Osteocyte (in vitro differentiated cells): ENCODE measurements around the gene AKAP13. TPM values are rescaled to one million over a fixed set of nuclear protein-coding genes. Genes with fewer than 3 reads are reported as not detected.

Experiments
- DNase-seq: peaks from one replicate; pipeline ENCODE4 v3.0.0; 2021; ENCODE audit warnings: mixed read lengths; ENCODE audit not compliant: unreplicated experiment; ENCODE audit errors: extremely low spot score
- H3K27ac Mint-ChIP-seq: one replicate; pipeline ENCODE4 v1.8.0; 2021; ENCODE audit warnings: mild to moderate bottlenecking, mixed read lengths; ENCODE audit not compliant: unreplicated experiment
- H3K27me3 Mint-ChIP-seq: one replicate; pipeline ENCODE4 v1.8.0; 2021; ENCODE audit warnings: mixed read lengths; ENCODE audit not compliant: unreplicated experiment
- H3K36me3 Mint-ChIP-seq: one replicate; pipeline ENCODE4 v1.8.0; 2021; ENCODE audit warnings: mixed read lengths; ENCODE audit not compliant: unreplicated experiment
- H3K4me1 Mint-ChIP-seq: one replicate; pipeline ENCODE4 v1.8.0; 2021; ENCODE audit warnings: mixed read lengths; ENCODE audit not compliant: unreplicated experiment
- H3K4me3 Mint-ChIP-seq: one replicate; pipeline ENCODE4 v1.8.0; 2021; ENCODE audit warnings: mild to moderate bottlenecking, moderate library complexity, mixed read lengths; ENCODE audit not compliant: unreplicated experiment
- H3K9me3 Mint-ChIP-seq: one replicate; pipeline ENCODE4 v1.8.0; 2021; ENCODE audit warnings: mixed read lengths; ENCODE audit not compliant: unreplicated experiment
- total RNA-seq: library from RNA; stranded (reverse); gene quantifications from 2 replicates; pipeline ENCODE4 v1.2.1, GENCODE V29; 2021
- TF ChIP-seq, protein P1 (sequence below): fragments of 200-600 bp; sonication (generic); IDR thresholded peaks from 2 replicates; pipeline ENCODE4 v1.5.0; 2021; ENCODE audit warnings: antibody characterized with exemption, mild to moderate bottlenecking, moderate library complexity

AKAP13 gene
- total RNA-seq, 1 donor from 2014 or later = 146 TPM

DNA sequence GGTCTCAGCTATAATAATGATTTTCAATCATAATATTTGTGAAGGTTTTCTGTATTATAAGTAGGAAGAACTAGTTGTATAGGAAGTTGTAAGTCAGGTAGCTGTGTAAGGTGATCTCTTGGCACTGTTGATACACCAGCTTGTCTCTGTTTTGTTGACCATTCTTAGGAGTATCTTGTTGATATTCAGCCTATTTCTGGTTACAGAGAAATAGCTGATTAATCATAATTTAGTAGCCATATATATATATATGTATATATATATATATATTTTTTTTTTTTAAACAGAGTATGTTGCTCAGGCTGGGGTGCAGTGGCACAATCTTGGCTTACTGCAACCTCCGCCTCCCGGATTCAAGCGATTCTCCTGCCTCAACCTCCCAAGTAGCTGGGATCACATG is 20.2 kb downstream of the AKAP13 start:
- H3K9me3 Mint-ChIP-seq = no peaks in the 10 kb centered on the region
- no peaks in the 10 kb centered on the region for H3K27me3 Mint-ChIP-seq
- peaks cover 73% of the 10 kb centered on the region for H3K4me1 Mint-ChIP-seq
- H3K36me3 Mint-ChIP-seq = no peaks in the 10 kb centered on the region
- DNase-seq = no peak
- H3K27ac Mint-ChIP-seq = no peak overlapping the region
- no peak overlapping the region for H3K4me3 Mint-ChIP-seq
- TF ChIP-seq, protein P1, sequence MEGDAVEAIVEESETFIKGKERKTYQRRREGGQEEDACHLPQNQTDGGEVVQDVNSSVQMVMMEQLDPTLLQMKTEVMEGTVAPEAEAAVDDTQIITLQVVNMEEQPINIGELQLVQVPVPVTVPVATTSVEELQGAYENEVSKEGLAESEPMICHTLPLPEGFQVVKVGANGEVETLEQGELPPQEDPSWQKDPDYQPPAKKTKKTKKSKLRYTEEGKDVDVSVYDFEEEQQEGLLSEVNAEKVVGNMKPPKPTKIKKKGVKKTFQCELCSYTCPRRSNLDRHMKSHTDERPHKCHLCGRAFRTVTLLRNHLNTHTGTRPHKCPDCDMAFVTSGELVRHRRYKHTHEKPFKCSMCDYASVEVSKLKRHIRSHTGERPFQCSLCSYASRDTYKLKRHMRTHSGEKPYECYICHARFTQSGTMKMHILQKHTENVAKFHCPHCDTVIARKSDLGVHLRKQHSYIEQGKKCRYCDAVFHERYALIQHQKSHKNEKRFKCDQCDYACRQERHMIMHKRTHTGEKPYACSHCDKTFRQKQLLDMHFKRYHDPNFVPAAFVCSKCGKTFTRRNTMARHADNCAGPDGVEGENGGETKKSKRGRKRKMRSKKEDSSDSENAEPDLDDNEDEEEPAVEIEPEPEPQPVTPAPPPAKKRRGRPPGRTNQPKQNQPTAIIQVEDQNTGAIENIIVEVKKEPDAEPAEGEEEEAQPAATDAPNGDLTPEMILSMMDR = no peak

DNA sequence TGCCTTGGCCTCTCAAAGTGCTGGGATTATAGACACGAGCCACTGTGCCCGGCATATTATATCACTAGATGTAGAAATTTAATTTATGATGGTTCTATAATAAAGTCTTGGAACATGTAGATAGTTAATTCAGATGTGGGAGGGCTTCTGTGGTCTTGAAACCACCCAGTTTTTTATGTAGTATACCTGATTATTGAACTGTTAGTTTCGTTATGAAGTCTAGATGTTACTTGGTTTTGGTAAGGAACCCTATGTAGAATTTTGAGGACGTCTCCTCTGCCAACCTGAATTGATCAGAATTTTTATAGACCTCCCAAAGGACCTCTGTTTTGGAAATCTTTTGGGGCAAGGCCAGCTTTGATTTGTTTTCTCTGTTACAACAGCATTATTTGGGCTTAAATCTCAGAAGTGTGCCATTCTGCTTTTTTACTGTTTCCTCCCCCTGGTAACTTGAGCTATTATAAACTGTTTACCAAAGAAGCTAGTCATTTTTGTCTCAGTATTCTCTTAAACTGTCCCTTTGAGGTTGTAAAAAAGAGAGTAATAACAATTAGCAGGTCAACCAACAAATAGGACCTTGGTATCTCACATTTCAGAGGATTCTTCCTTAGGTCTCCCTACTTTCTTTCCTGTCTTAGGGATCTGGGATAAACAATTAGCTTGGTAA is 20.8 kb downstream of the AKAP13 start:
- TF ChIP-seq, protein P1 = no peak
- H3K4me1 Mint-ChIP-seq = peaks cover 73% of the 10 kb centered on the region
- no peaks in the 10 kb centered on the region for H3K9me3 Mint-ChIP-seq
- H3K4me3 Mint-ChIP-seq = no peak overlapping the region
- H3K36me3 Mint-ChIP-seq = no peaks in the 10 kb centered on the region
- no peak for DNase-seq
- no peaks in the 10 kb centered on the region for H3K27me3 Mint-ChIP-seq
- peak overlapping the region; percentile 75 for H3K27ac Mint-ChIP-seq

DNA sequence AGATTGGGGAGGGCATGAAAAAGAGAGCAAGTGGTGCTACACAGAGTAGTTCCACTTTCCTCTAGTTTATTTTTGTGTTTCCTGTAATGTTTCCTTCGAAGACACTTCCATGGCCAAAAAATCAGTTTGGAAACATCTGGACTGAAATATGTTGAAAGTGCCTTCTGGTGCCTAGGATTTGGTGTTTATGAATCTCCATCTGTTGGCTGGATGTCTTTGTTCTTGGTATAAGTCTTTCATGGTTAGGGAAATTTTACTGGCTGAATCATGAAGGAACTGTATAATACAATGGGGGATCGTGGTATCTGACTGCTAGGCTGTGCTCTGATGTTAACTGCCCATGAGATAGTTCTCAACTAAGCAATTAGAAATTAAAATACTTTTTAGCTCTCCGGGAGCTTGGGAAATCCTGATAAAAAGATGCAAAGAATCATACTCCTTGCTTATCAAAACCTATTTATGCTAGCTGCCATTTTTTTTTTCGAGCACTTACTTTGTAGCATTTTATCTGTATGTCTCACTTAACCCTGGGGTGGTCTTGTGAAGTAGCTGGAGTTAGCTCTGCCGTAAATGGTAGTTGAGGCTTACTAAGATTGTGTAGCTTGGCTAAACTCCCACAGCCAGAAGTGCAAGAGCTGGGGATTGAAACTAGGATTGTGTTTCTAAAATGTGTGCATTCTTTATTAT is 21.9 kb downstream of the AKAP13 start:
- Mint-ChIP-seq H3K9me3 (no peaks in the 10 kb centered on the region), H3K27me3 (no peaks in the 10 kb centered on the region), H3K4me3 (peak overlapping the region; percentile 1), H3K36me3 (no peaks in the 10 kb centered on the region), H3K4me1 (peaks cover 74% of the 10 kb centered on the region), H3K27ac (peak overlapping the region; percentile 75)
- no peak for DNase-seq
- TF ChIP-seq, protein P1 = no peak

DNA sequence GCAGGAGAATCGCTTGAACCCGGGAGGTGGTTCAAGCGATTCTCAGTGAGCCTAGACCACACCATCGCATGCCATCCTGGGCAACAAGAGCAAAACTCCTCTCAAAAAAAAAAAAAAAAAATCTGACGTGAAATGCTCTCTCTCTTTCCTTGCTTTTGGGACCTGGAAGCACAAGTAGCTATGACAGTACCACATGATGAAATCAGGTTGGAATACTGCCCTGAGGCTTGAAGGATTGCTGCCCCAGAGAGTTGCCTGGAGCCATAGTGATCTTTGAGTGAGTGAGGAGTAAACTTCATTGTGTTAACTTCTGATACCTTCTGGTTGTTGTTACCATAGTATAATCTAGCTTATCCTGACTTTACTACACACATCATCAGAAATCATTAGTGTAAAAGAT is 23.3 kb downstream of the AKAP13 start:
- TF ChIP-seq, protein P1 = no peak
- Mint-ChIP-seq H3K4me3 (no peak overlapping the region), H3K27me3 (no peaks in the 10 kb centered on the region), H3K27ac (peak overlapping the region; percentile 84), H3K36me3 (no peaks in the 10 kb centered on the region), H3K4me1 (peaks cover 78% of the 10 kb centered on the region), H3K9me3 (peaks cover 4% of the 10 kb centered on the region)
- DNase-seq = no peak

DNA sequence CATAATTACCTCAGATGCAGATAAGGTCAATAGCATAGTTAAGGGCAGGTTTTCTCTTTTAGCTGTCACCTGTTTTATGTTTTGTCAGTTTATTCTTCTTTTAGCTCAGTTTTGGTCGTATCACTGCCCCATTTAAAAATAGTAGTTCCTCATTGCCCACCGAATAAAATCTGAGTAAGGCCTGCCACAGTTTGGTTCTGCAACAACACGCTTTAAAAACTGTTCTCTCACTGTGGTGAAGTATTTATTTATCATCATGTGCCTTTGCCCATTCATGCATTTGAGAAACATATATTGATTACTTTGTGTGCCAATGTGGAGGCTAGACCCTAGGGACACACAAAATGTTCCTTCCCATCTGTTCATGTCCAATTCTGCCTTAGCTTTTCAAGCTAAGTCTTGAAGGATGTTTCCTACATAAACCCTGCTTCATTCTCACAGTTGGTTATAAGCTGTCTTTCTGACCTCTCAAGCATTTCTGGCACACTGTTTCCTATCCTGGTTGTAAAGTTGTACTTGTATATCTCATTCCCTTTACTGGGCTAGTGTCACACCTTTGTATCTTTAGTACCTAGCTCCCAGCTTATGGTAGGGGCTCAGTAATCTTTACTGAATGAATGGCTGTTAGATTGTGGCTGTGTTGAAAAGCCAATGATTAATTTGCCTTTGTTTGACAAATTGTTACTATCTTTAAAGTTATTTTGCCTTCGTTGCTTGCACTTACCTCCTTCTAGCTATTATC is 23.9 kb downstream of the AKAP13 start:
- H3K27me3 Mint-ChIP-seq = no peaks in the 10 kb centered on the region
- peak overlapping the region; percentile 84 for H3K27ac Mint-ChIP-seq
- H3K4me1 Mint-ChIP-seq = peaks cover 80% of the 10 kb centered on the region
- TF ChIP-seq, protein P1 = no peak
- peak overlapping the region; percentile 22 for H3K4me3 Mint-ChIP-seq
- no peaks in the 10 kb centered on the region for H3K36me3 Mint-ChIP-seq
- DNase-seq = no peak
- peaks cover 4% of the 10 kb centered on the region for H3K9me3 Mint-ChIP-seq
